ENCODE data around the gene NOLC1. TPM values are rescaled to one million over a fixed set of nuclear protein-coding genes. Genes with fewer than 3 reads are reported as not detected.

NOLC1 gene
- total and polyA plus RNA-seq, 2 of the 13 experiments (the other 11 are each of a cell fraction or from before 2014, with no cell fraction given), result 50.6 to 81.0 TPM

DNA sequence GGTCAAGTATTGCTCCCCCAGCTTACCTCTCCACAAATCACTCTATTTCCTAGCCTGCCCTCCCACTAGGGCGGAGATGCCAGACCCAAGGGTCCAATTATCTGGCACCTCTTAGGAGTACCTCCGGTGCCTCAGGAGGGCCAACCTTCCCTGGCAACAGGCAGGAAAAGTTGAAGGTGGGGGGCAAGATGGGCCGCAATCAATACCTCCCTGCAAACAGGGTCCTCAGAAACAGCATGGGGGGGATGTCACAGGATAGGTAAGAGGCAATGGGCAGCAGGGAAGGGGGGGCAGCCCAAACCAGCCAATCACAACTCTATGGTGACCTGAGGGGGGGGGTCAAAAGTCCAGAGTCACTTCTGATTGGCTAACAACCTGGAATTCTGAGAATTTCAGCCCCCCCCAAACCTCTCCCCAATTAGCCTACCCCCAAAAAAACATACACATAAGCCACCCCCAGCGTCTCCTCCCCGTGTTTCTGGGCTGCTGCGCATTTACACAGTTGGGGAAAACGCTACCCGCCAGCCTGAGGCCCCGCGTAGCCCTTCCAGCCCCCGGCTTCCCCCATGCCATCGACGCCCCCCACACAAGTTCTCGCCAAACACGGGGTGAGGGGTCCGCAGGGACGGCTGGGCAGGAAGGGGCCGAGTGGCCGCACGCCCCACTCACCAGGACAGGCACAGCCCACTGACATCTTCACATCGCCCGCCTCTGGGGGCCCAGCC, 32.6 kb upstream of the NOLC1 start (continued):
- TF ChIP-seq, protein P1, sequence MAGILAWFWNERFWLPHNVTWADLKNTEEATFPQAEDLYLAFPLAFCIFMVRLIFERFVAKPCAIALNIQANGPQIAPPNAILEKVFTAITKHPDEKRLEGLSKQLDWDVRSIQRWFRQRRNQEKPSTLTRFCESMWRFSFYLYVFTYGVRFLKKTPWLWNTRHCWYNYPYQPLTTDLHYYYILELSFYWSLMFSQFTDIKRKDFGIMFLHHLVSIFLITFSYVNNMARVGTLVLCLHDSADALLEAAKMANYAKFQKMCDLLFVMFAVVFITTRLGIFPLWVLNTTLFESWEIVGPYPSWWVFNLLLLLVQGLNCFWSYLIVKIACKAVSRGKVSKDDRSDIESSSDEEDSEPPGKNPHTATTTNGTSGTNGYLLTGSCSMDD (CRISPR knock-in tag; IDR thresholded peaks at IDR 0.05), result no peak
- TF ChIP-seq, protein P2, sequence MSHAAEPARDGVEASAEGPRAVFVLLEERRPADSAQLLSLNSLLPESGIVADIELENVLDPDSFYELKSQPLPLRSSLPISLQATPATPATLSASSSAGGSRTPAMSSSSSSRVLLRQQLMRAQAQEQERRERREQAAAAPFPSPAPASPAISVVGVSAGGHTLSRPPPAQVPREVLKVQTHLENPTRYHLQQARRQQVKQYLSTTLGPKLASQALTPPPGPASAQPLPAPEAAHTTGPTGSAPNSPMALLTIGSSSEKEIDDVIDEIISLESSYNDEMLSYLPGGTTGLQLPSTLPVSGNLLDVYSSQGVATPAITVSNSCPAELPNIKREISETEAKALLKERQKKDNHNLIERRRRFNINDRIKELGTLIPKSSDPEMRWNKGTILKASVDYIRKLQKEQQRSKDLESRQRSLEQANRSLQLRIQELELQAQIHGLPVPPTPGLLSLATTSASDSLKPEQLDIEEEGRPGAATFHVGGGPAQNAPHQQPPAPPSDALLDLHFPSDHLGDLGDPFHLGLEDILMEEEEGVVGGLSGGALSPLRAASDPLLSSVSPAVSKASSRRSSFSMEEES (CRISPR knock-in tag; IDR thresholded peaks at IDR 0.05), result no peak
- TF ChIP-seq TBL1XR1 (IDR thresholded peaks at IDR 0.05; ENCODE audit: borderline replicate concordance, low read length, partially characterized antibody), result no peak

DNA sequence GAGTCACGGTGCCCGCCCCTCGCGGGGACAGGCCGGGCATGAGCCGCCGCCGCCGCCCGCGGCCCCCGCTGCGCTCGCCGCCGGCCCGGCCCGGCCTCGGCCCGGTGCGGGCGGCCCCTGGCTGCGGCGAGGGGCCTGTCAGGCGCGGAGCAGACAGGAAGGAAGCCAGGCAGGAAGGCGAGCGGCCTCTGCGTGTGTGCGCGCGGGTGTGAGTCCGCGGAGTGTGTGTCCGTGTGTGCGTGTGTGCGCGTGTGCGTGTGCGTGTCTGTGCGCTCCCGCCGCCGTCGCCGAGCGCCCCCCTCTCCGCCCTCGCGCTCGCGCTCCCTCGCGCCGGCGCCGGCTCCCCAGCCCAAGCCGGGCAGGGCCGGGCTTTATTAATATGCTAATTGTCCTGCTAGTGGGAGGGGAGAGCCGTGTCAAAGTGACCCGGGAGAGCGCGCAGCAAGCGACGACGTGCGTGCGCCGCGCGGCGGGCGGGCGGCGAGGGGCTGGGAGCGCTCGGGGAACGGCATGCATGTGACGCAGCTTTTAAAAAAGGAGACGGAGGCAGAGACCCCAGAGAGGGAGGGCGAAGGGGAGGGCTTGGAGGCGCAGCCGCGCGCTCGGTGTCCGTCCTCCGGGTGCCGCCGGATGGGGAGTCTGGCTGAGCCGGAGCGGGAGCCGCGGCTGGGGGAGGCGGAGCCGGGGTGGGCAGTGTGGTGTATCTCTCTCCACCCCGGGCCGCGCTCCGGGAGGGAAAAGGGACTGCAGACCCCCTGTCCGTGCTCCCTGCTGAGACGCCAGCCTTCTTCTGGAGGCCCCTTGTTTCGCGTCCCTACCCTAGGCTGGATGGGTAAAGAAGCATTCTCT, 31.8 kb upstream of the NOLC1 start, which contains the start of gene LDB1:
Gene LDB1 (minus strand): TSS at position 227 of the 849 bp plus-strand sequence. CDS start 258 bp downstream, outside the sequence.
- H2AFZ ChIP-seq (ENCODE audit: low read length), result no peak within 1 kb of the TSS
- ChIA-PET CTCF (ENCODE audit: low intra/inter-chr PET ratio, low total read pairs) (interaction anchor here (1.3 kb wide), 1 partner anchor 12 kb away, joined by 3 read pairs; no protein-coding TSS in a partner anchor), POLR2A (no interaction called here)
- peak within 1 kb of the TSS; percentile 75 to 84 (median 83) for H3K4me3 ChIP-seq (replicated peaks in 1 of 3; ENCODE audit: insufficient read depth in 1 of 3, low read depth in 2 of 3, low read length in 3 of 3)
- BruUV-seq (replicated peaks), result no TSS peak
- no peaks in the 10 kb centered on the region for H4K20me1 ChIP-seq (ENCODE audit: insufficient read depth, low read length)
- no peaks in the 10 kb centered on the region for H3K36me3 ChIP-seq (replicated peaks in 1 of 2; ENCODE audit: control insufficient read depth in 1 of 2, insufficient read depth in 2 of 2, low read length in 2 of 2)
- no peaks in the 10 kb centered on the region for H3K9me3 ChIP-seq (ENCODE audit: low read length)
- peaks cover 66% of the 10 kb centered on the region for H3K4me1 ChIP-seq (ENCODE audit: insufficient read depth, low read length)
- 3% methylated on average over 14 of the region's 104 CpGs for WGBS (ENCODE audit: low lambda C conversion rate)
- H3K4me2 ChIP-seq (ENCODE audit: low read depth, low read length), result peak within 1 kb of the TSS; percentile 96
- H3K9ac ChIP-seq (ENCODE audit: insufficient read depth, low read depth, low read length), result peak within 1 kb of the TSS; percentile 70
- in situ Hi-C loops (cut with HindIII; ENCODE audit: extremely low pct_ligation_motif_present, low pct_unique_long_range_greater_than_20kb) (no loop called here), intact Hi-C loops (cut with micrococcal nuclease; ENCODE audit: unreplicated experiment) (no loop called here)
- H3K27ac ChIP-seq (ENCODE audit: extremely low read length, insufficient read depth, low read length), result no peak within 1 kb of the TSS
- ATAC-seq (peak; percentile 75), DNase-seq (ENCODE audit: low spot score) (peak; percentile 62), FAIRE-seq (no peak)
- peaks cover 0 to 7% of the 10 kb centered on the region in 2 experiments; a peak in 2 of 5 replicates for H3K27me3 ChIP-seq (ENCODE audit: control insufficient read depth in 1 of 2, insufficient read depth in 2 of 2, low read length in 2 of 2)
- H3K79me2 ChIP-seq (ENCODE audit: insufficient read depth, low read length), result no peaks in the 10 kb centered on the region
- TF ChIP-seq, protein P3, sequence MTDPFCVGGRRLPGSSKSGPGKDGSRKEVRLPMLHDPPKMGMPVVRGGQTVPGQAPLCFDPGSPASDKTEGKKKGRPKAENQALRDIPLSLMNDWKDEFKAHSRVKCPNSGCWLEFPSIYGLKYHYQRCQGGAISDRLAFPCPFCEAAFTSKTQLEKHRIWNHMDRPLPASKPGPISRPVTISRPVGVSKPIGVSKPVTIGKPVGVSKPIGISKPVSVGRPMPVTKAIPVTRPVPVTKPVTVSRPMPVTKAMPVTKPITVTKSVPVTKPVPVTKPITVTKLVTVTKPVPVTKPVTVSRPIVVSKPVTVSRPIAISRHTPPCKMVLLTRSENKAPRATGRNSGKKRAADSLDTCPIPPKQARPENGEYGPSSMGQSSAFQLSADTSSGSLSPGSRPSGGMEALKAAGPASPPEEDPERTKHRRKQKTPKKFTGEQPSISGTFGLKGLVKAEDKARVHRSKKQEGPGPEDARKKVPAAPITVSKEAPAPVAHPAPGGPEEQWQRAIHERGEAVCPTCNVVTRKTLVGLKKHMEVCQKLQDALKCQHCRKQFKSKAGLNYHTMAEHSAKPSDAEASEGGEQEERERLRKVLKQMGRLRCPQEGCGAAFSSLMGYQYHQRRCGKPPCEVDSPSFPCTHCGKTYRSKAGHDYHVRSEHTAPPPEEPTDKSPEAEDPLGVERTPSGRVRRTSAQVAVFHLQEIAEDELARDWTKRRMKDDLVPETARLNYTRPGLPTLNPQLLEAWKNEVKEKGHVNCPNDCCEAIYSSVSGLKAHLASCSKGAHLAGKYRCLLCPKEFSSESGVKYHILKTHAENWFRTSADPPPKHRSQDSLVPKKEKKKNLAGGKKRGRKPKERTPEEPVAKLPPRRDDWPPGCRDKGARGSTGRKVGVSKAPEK (CRISPR knock-in tag; IDR thresholded peaks at IDR 0.05; ENCODE audit: borderline replicate concordance), result no peak
- TF ChIP-seq PITX1 (CRISPR knock-in tag; IDR thresholded peaks at IDR 0.05) (no peak), KLF15 (CRISPR knock-in tag; IDR thresholded peaks at IDR 0.05; ENCODE audit: borderline replicate concordance) (no peak), KLF9 (CRISPR knock-in tag; IDR thresholded peaks at IDR 0.05; ENCODE audit: low read depth) (no peak), ZNF652 (CRISPR knock-in tag; IDR thresholded peaks at IDR 0.05; ENCODE audit: borderline replicate concordance, low read depth) (0 out of 2 replicates have a peak, but pooled peaks have one; percentile 11), ZFP36L1 (CRISPR knock-in tag; IDR thresholded peaks at IDR 0.05) (no peak), ZNF460 (CRISPR knock-in tag; IDR thresholded peaks at IDR 0.05; ENCODE audit: borderline replicate concordance) (no peak), ZNF629 (CRISPR knock-in tag; conservative IDR thresholded peaks at IDR 0.05) (no peak), ZNF75D (CRISPR knock-in tag; IDR thresholded peaks at IDR 0.05; ENCODE audit: borderline replicate concordance) (no peak), NFRKB (IDR thresholded peaks at IDR 0.05) (no peak), FOXA1 (IDR thresholded peaks at IDR 0.05) (no peak), FOXA1 (CRISPR knock-in tag; IDR thresholded peaks at IDR 0.05) (no peak), TARDBP (CRISPR knock-in tag; IDR thresholded peaks at IDR 0.05) (no peak)

Data from HepG2 (cell line).